ENCODE results near the gene STIM1.

DNA sequence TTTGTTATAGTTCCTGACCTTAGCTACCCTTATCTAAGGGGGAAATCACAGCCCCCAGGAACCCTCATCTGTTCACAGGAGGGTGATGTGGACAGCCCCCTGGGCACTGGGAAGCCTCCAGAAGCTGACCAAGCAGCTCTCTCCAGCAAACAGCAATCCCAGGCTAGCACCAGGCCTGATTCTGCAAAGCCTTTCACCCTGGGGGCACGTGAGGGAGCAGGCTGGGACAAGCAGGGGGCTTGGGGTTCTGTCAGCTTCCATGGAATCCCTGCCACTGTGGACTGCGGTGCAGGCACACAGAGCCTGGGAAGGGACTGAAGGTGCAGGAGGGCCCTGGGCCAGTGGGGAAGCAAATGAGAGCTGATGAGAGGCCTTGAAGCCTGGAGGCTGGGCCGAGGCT is 45.0 kb upstream of the STIM1 start:
- TF ChIP-seq POLR2AphosphoS5 (IDR thresholded peaks at IDR 0.05) = no peak
- TF ChIP-seq, protein P1, sequence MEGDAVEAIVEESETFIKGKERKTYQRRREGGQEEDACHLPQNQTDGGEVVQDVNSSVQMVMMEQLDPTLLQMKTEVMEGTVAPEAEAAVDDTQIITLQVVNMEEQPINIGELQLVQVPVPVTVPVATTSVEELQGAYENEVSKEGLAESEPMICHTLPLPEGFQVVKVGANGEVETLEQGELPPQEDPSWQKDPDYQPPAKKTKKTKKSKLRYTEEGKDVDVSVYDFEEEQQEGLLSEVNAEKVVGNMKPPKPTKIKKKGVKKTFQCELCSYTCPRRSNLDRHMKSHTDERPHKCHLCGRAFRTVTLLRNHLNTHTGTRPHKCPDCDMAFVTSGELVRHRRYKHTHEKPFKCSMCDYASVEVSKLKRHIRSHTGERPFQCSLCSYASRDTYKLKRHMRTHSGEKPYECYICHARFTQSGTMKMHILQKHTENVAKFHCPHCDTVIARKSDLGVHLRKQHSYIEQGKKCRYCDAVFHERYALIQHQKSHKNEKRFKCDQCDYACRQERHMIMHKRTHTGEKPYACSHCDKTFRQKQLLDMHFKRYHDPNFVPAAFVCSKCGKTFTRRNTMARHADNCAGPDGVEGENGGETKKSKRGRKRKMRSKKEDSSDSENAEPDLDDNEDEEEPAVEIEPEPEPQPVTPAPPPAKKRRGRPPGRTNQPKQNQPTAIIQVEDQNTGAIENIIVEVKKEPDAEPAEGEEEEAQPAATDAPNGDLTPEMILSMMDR (IDR thresholded peaks at IDR 0.05) = no peak
- TF ChIP-seq POLR2A (IDR thresholded peaks at IDR 0.05) = no peak
- TF ChIP-seq EP300 (IDR thresholded peaks at IDR 0.05) = no peak

All from sigmoid colon (tissue), 4 donors.